CD4-positive, alpha-beta T cell (primary cell): Measurements from ENCODE around the gene KCNQ1. TPM values are rescaled to one million over a fixed set of nuclear protein-coding genes. Genes with fewer than 3 reads are reported as not detected.

ENCODE experiments used
- ATAC-seq: fragments of 200-7000 bp; cut with Tn5 transposase; one replicate; pipeline ENCODE4 v1.10.0; 2022; ENCODE audit warnings: mild to moderate bottlenecking; ENCODE audit not compliant: poor library complexity
- CTCF ChIA-PET: fragments of 350-600 bp; sonication (Branson Sonifier 250); formaldehyde crosslinking; loops from one replicate; lab custom pipeline; 2021; ENCODE audit warnings: antibody characterized with exemption, inconsistent platforms; lab: Charles Lee
- POLR2A ChIA-PET: fragments of 350-600 bp; sonication (Branson Sonifier 250); formaldehyde crosslinking; loops from one replicate; lab custom pipeline; 2021; ENCODE audit warnings: antibody characterized with exemption, inconsistent platforms; lab: Charles Lee
- DNase-seq, 14 experiments: peaks; one replicate each; pipeline ENCODE4 v3.0.0-alpha.2; 2013 to 2020; ENCODE audit warnings: mixed read lengths in 2 of 14
- H3K27ac ChIP-seq, 2 donors: one replicate each; pipeline versions ENCODE4 v1.5.1 to v1.7.0; 2013; ENCODE audit warnings: low read length in 2 of 2, low read depth in 1 of 2, mild to moderate bottlenecking in 1 of 2
- H3K27me3 ChIP-seq, 2 experiments: 1 replicate in 1 of 2; 2 replicates in 1 of 2; pipeline versions ENCODE4 v1.6.1 to v1.7.0; 2013; ENCODE audit warnings: low read length in 2 of 2, control low read depth in 1 of 2, mild to moderate bottlenecking in 1 of 2, moderate library complexity in 1 of 2; ENCODE audit not compliant: insufficient read depth in 2 of 2, control insufficient read depth in 1 of 2
- H3K36me3 ChIP-seq: one replicate; pipeline ENCODE4 v1.6.1; 2013; ENCODE audit warnings: low read length, control low read depth; ENCODE audit not compliant: insufficient read depth
- H3K4me1 ChIP-seq: one replicate; pipeline ENCODE4 v1.6.1; 2013; ENCODE audit warnings: low read length, control low read depth; ENCODE audit not compliant: insufficient read depth
- H3K4me3 ChIP-seq: one replicate; pipeline ENCODE4 v1.5.1; 2013; ENCODE audit warnings: mild to moderate bottlenecking, low read length, moderate library complexity
- H3K9me3 ChIP-seq, 2 experiments: 1 replicate in 1 of 2; 2 replicates in 1 of 2; pipeline versions ENCODE4 v1.6.1 to v1.7.0; 2013; ENCODE audit warnings: low read length in 2 of 2, mild to moderate bottlenecking in 2 of 2, control low read depth in 1 of 2, moderate library complexity in 1 of 2; ENCODE audit not compliant: control insufficient read depth in 1 of 2, insufficient read depth in 1 of 2
- H3K27ac Mint-ChIP-seq: one replicate; pipeline ENCODE4 v1.8.0; 2020; ENCODE audit warnings: mixed read lengths
- H3K27me3 Mint-ChIP-seq: one replicate; pipeline ENCODE4 v1.8.0; 2021; ENCODE audit warnings: mixed read lengths
- H3K36me3 Mint-ChIP-seq: one replicate; pipeline ENCODE4 v1.8.0; 2021; ENCODE audit warnings: low read depth, mixed read lengths
- H3K4me1 Mint-ChIP-seq: one replicate; pipeline ENCODE4 v1.8.0; 2021; ENCODE audit warnings: low read depth, mixed read lengths
- H3K4me3 Mint-ChIP-seq: one replicate; pipeline ENCODE4 v1.8.0; 2020; ENCODE audit warnings: mild to moderate bottlenecking, mixed read lengths
- H3K9me3 Mint-ChIP-seq: one replicate; pipeline ENCODE4 v1.8.0; 2020; ENCODE audit warnings: mixed read lengths
- CTCF ChIP-seq: fragments of 200-600 bp; IDR thresholded peaks from one replicate; pipeline ENCODE4 v1.8.0; 2022; ENCODE audit warnings: antibody characterized with exemption, mild to moderate bottlenecking
- intact Hi-C, 2 experiments: fragments of 100-400 bp; cut with DNase I in 1 of 2; cut with micrococcal nuclease in 1 of 2; formaldehyde crosslinking; loops; one replicate each; pipeline versions ENCODE4 v1.15.1 to v1.9.0; 2023 to 2025; cut with DNase I, micrococcal nuclease
- total RNA-seq, 174 experiments: library from RNA in 2 of 174; stranded (reverse) in 2 of 174; gene quantifications; one replicate each; pipeline ENCODE4 v1.2.3 and lab custom pipeline; 2021 to 2026

Gene KCNQ1
- total RNA-seq, 2 experiments from 2014 or later: 31.3 to 33.1 TPM

- peaks cover 3% of the 10 kb centered on the region for H3K36me3 ChIP-seq
- ATAC-seq (no peak), DNase-seq (no peak)
- H3K4me3 ChIP-seq: no peak overlapping the region
- intact Hi-C loops: no loop called here
- TF ChIP-seq CTCF: no peak
- POLR2A ChIA-PET: no interaction called here
- no peaks in the 10 kb centered on the region for H3K4me1 ChIP-seq
- H3K27me3 ChIP-seq: no peaks in the 10 kb centered on the region
- H3K4me1 Mint-ChIP-seq: no peaks in the 10 kb centered on the region
- no peaks in the 10 kb centered on the region for H3K36me3 Mint-ChIP-seq
- no peaks in the 10 kb centered on the region for H3K9me3 ChIP-seq
- H3K27ac Mint-ChIP-seq: no peak overlapping the region
- no peak overlapping the region for H3K27ac ChIP-seq
- H3K9me3 Mint-ChIP-seq: no peaks in the 10 kb centered on the region
- CTCF ChIA-PET: no interaction called here
- no peaks in the 10 kb centered on the region for H3K27me3 Mint-ChIP-seq
- H3K4me3 Mint-ChIP-seq: no peak overlapping the region
These were observed 229.9 kb downstream of the KCNQ1 start for GRCh38 chr11:2674658-2675131.

- H3K9me3 Mint-ChIP-seq: no peaks in the 10 kb centered on the region
- no peak overlapping the region for H3K4me3 ChIP-seq
- no peak overlapping the region for H3K4me3 Mint-ChIP-seq
- ChIA-PET CTCF (no interaction called here), POLR2A (no interaction called here)
- H3K36me3 ChIP-seq: peaks cover 3% of the 10 kb centered on the region
- H3K27me3 ChIP-seq: no peaks in the 10 kb centered on the region
- DNase-seq (no peak), ATAC-seq (no peak)
- no peaks in the 10 kb centered on the region for H3K9me3 ChIP-seq
- intact Hi-C loops: no loop called here
- H3K4me1 Mint-ChIP-seq: no peaks in the 10 kb centered on the region
- H3K36me3 Mint-ChIP-seq: no peaks in the 10 kb centered on the region
- no peaks in the 10 kb centered on the region for H3K4me1 ChIP-seq
- no peak for TF ChIP-seq CTCF
- no peak overlapping the region for H3K27ac Mint-ChIP-seq
- no peaks in the 10 kb centered on the region for H3K27me3 Mint-ChIP-seq
- H3K27ac ChIP-seq: no peak overlapping the region
These were observed 230.7 kb downstream of the KCNQ1 start for GRCh38 chr11:2675540-2675939.

GRCh38 chr11:2677127-2677526 is 232.3 kb downstream of the KCNQ1 start:
- Histone ChIP-seq H3K36me3 (peaks cover 3% of the 10 kb centered on the region), H3K4me1 (no peaks in the 10 kb centered on the region), H3K4me3 (no peak overlapping the region), H3K27ac (no peak overlapping the region), H3K27me3 (no peaks in the 10 kb centered on the region), H3K9me3 (no peaks in the 10 kb centered on the region)
- H3K27ac Mint-ChIP-seq: no peak overlapping the region
- intact Hi-C loops: no loop called here
- H3K27me3 Mint-ChIP-seq: no peaks in the 10 kb centered on the region
- no peak for ATAC-seq
- H3K9me3 Mint-ChIP-seq: no peaks in the 10 kb centered on the region
- TF ChIP-seq CTCF: no peak
- H3K36me3 Mint-ChIP-seq: no peaks in the 10 kb centered on the region
- no peaks in the 10 kb centered on the region for H3K4me1 Mint-ChIP-seq
- DNase-seq: peak in 1 of 14 experiments; percentile 0
- no peak overlapping the region for H3K4me3 Mint-ChIP-seq
- CTCF ChIA-PET: no interaction called here
- POLR2A ChIA-PET: no interaction called here
